A549 treated with CORT108297 at 1 μM for 4 hours (cell line): Measurements from ENCODE around the gene NANOS3. TPM values are rescaled to one million over a fixed set of nuclear protein-coding genes. Genes with fewer than 3 reads are reported as not detected.

ENCODE experiments used
- total RNA-seq: library from RNA; stranded (reverse); fragments of 200-300 nt; extraction: Qiagen RNA extraction; gene quantifications from 5 replicates; pipeline ENCODE4 v1.2.3, GENCODE V29; 2022

NANOS3 gene
- total RNA-seq, result 1.4 to 4.1 TPM (median 3.2 TPM) in 5 replicates

GRCh38 chr19:13876834-13877233 is at the start of gene NANOS3:
Gene NANOS3, plus strand, starts transcription at chr19:13877134. Its CDS starts 115 bp downstream, at chr19:13877249.

GRCh38 chr19:13905634-13906520 is 28.9 kb downstream of the NANOS3 start, which contains the start of the genes BRME1 and CC2D1A:
Gene BRME1, minus strand, starts transcription at chr19:13906117. Its CDS starts 1,225 bp downstream, at chr19:13904892.
Gene CC2D1A, plus strand, starts transcription at chr19:13906201. Its CDS starts 241 bp downstream, at chr19:13906442.

Other genes with a start within 250 kb of the NANOS3 start
- gene MRI1, start 112.6 kb upstream of the NANOS3 start, total RNA-seq, result 10.9 to 16.9 TPM (median 16.1 TPM) in 5 replicates
- 129 to 218 TPM (median 210 TPM) in 5 replicates for gene C19orf53, start 102.7 kb upstream of the NANOS3 start, total RNA-seq
- gene ZSWIM4, start 81.7 kb upstream of the NANOS3 start, total RNA-seq, result 6.0 to 9.5 TPM (median 8.0 TPM) in 5 replicates
- gene BRME1, start 29.0 kb downstream of the NANOS3 start, total RNA-seq, result 0.36 to 1.3 TPM (median 0.60 TPM) in 5 replicates
- 8.6 to 11.6 TPM (median 10.3 TPM) in 5 replicates for gene CC2D1A, start 29.1 kb downstream of the NANOS3 start, total RNA-seq
- gene PODNL1, start 61.3 kb downstream of the NANOS3 start, total RNA-seq, result 0.88 to 1.8 TPM (median 1.1 TPM) in 5 replicates
- gene DCAF15, start 75.4 kb downstream of the NANOS3 start, total RNA-seq, result 13.2 to 23.3 TPM (median 22.1 TPM) in 5 replicates
- 3.7 to 6.3 TPM (median 5.7 TPM) in 5 replicates for gene RFX1, start 129.2 kb downstream of the NANOS3 start, total RNA-seq
- gene RLN3, start 151.0 kb downstream of the NANOS3 start, total RNA-seq, result not detected in 5 replicates
- 8.5 to 11.7 TPM (median 10.9 TPM) in 5 replicates for gene IL27RA, start 154.6 kb downstream of the NANOS3 start, total RNA-seq
- 1.6 to 2.6 TPM (median 2.2 TPM) in 5 replicates for gene PALM3, start 184.9 kb downstream of the NANOS3 start, total RNA-seq
- 1.8 to 5.3 TPM (median 4.0 TPM) in 5 replicates for gene MISP3, start 195.7 kb downstream of the NANOS3 start, total RNA-seq
- gene C19orf67, start 208.6 kb downstream of the NANOS3 start, total RNA-seq, result not detected in 5 replicates
- gene SAMD1, start 213.6 kb downstream of the NANOS3 start, total RNA-seq, result 38.1 to 46.8 TPM (median 44.2 TPM) in 5 replicates
- gene PRKACA, start 240.6 kb downstream of the NANOS3 start, total RNA-seq, result 30.6 to 37.8 TPM (median 34.4 TPM) in 5 replicates